ENCODE results near the gene GLRA1.

Gene GLRA1

DNA sequence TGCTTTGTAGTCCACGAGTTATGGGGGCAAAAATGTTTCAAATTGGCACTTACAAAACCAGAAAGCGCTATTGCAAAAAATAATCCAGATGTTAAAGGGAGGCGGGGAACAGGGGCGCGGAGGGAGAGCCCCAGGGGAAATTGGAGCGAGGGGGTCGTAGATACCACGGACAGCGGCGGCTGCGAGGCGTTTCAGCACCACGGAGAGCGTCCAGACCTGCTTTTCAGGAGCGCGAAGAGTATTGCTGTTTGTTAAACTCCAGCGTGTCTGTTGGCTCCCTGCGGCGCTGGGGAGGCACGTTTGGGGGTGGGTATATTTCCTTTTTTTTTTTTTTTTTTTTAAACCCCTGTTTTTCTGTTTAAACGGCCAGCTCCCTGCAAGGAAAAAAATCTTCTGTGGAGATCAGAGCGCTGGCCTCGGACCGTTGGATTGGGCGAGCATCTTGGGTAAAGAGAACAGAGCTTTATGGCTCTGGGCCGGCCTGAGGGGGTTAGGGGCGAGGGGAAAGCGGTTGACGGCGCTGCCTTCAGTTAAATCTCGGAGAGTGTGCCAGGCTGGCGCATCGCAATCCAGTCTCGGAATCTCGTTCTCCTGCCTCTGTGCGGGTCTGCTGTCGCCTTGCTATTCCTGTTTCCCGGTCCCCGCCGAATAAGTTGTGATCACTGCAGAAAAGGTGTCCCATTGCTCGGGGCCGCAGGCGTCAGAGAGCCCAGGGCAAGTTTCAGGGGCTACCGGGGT lies at the start of gene GLRA1:
GLRA1 (minus strand) TSS at position 288 of the 738 bp plus-strand sequence. CDS start 302 bp downstream, outside the sequence.
- TF ChIP-seq, protein P1, sequence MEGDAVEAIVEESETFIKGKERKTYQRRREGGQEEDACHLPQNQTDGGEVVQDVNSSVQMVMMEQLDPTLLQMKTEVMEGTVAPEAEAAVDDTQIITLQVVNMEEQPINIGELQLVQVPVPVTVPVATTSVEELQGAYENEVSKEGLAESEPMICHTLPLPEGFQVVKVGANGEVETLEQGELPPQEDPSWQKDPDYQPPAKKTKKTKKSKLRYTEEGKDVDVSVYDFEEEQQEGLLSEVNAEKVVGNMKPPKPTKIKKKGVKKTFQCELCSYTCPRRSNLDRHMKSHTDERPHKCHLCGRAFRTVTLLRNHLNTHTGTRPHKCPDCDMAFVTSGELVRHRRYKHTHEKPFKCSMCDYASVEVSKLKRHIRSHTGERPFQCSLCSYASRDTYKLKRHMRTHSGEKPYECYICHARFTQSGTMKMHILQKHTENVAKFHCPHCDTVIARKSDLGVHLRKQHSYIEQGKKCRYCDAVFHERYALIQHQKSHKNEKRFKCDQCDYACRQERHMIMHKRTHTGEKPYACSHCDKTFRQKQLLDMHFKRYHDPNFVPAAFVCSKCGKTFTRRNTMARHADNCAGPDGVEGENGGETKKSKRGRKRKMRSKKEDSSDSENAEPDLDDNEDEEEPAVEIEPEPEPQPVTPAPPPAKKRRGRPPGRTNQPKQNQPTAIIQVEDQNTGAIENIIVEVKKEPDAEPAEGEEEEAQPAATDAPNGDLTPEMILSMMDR (conservative IDR thresholded peaks at IDR 0.05; ENCODE audit: control insufficient read depth, insufficient read depth, low read depth, low read length): no peak
- H3K4me3 ChIP-seq (ENCODE audit: control insufficient read depth, low read depth, low read length): no peak within 1 kb of the TSS
- DNase-seq (ENCODE audit: low read depth): peak; percentile 32

DNA sequence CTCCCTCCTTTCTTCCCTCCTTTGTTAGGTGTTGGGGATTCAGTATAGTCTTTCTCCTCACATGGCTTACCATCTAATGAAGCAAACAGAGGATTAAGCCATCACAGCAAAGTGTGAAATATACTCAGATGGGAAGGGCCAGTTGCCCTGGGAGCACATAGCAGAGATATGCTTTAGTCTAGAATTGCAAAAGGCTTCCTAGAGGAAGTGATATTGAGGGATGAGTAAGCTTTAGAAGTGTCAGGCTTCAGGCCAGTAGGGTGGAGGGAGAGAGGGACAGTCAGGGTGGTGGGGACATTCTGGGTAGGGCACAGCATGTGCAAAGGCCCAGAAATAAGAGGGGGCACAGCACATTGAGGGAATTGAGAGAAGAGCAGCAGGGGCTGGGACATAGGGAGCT lies 46.2 kb upstream of the GLRA1 start:
- DNase-seq (ENCODE audit: low read depth): no peak
- TF ChIP-seq, protein P1 (conservative IDR thresholded peaks at IDR 0.05; ENCODE audit: control insufficient read depth, insufficient read depth, low read depth, low read length): no peak
- H3K4me3 ChIP-seq (ENCODE audit: control insufficient read depth, low read depth, low read length): no peak overlapping the region

DNA sequence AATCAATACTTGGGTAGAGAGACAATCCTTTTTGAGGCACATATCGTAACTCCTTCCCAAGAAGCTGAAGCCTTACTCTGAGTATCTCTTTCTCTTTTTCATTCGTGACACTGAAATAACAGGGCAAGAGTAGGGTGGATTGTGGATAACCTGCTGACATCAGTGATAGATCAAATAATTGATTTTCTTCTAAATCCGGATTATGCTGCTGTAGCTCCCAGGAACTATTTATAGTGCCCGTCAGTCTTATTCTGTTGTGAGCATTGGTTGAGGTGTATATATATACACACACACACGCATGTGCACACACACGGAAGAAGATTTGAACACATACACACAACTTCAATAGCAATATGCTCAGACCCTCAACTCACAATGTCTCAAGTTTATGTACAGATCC lies 43.2 kb upstream of the GLRA1 start:
- DNase-seq (ENCODE audit: low read depth): no peak
- no peak overlapping the region for H3K4me3 ChIP-seq (ENCODE audit: control insufficient read depth, low read depth, low read length)
- TF ChIP-seq, protein P1 (conservative IDR thresholded peaks at IDR 0.05; ENCODE audit: control insufficient read depth, insufficient read depth, low read depth, low read length): no peak

DNA sequence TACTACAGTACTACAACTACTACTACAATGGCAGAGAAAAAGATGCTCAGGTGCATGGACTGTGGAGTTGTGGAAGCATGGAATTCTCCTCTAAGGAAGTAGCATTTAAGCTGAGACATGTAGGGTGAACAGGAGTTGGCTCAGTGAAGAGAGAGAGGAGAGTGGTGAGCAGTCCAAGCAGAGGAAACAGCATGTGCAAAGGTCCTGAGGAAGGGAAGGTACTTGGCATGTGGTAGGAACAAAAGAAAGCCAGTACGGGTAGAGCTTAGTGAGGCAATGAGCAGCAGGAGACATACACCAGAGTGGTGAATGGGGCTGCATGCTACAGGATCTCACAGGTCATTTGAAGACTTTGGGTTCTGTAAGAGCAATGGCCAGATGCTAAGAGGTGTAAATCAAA lies 41.4 kb upstream of the GLRA1 start:
- no peak for DNase-seq (ENCODE audit: low read depth)
- H3K4me3 ChIP-seq (ENCODE audit: control insufficient read depth, low read depth, low read length): no peak overlapping the region
- TF ChIP-seq, protein P1 (conservative IDR thresholded peaks at IDR 0.05; ENCODE audit: control insufficient read depth, insufficient read depth, low read depth, low read length): no peak

DNA sequence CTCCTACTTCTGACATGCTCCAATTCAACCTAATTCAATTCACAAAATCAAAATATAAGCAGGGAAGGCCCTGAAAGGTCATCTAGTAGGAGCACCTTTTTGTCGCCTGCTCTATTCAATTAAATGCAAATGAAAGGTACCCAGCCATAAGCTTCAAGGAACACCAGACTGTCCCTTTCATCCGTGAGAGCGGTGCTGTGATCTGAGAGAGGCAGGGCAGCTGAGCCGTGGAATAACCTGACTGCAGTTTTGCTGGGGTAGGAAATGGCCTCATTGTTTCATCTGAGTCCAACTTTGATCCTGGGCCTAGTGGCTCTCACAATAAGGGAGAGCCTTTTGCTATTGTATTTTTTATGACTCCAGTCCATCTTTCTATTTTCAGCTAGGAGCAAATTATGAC lies 39.8 kb upstream of the GLRA1 start:
- no peak for DNase-seq (ENCODE audit: low read depth)
- TF ChIP-seq, protein P1 (conservative IDR thresholded peaks at IDR 0.05; ENCODE audit: control insufficient read depth, insufficient read depth, low read depth, low read length): no peak
- no peak overlapping the region for H3K4me3 ChIP-seq (ENCODE audit: control insufficient read depth, low read depth, low read length)

DNA sequence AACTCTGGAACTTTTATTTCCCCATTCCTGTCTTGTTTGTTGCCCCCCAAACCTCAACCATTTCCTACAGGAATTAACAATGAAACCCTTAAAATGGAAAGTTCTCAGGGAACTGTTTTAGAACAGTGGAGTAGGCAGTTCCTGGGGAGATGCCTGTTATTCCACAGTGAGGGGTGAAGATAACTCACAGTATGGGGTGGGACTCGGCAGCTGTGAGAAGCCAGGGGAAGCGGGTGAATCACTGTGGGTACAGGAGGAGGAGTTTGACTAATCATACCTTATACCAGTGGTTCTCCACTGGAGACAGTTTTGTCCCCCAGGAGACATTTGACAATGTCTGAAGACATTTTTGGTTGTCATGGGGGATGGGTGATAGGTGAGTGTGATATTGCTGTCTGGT lies 36.9 kb upstream of the GLRA1 start:
- H3K4me3 ChIP-seq (ENCODE audit: control insufficient read depth, low read depth, low read length): no peak overlapping the region
- TF ChIP-seq, protein P1 (conservative IDR thresholded peaks at IDR 0.05; ENCODE audit: control insufficient read depth, insufficient read depth, low read depth, low read length): no peak
- DNase-seq (ENCODE audit: low read depth): no peak

Data from fibroblast of mammary gland (primary cell).